ENCODE data around the gene SLC35B2.

- TF ChIP-seq CTCF (IDR thresholded peaks at IDR 0.05), result no peak
- TF ChIP-seq EZH2 (IDR thresholded peaks at IDR 0.05), result no peak
- no peak for TF ChIP-seq EZH2phosphoT487 (IDR thresholded peaks at IDR 0.05)
Measured at GRCh38 chr6:44219053-44219814, 38.1 kb downstream of the SLC35B2 start.

Data from neural progenitor cell (in vitro differentiated cells).